Fibroblast of skin of back (primary cell): ENCODE measurements around the gene ABI3BP.

Source experiments
- DNase-seq: peaks from one replicate; pipeline ENCODE4 v3.0.0-alpha.2; 2013

The ABI3BP gene

DNA sequence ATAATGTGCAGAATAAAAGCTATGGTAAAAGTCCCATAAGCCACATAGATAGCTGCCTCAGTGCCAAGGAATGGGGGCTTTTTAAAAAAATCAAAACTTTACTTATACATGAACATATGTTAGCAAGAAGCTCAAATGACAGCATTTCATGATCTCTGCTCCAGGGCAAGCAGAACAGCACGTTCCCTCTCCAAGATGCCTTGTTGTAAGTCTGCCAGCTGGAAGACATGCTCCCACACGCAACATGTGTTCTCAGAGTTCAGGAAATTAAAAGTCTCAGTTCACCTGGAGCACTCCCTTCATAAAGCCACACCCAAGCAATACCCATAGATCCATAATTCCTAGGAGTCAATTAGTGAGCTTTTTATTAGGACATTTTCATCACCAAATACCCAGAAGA is 52.2 kb downstream of the ABI3BP start:
- no peak for DNase-seq

DNA sequence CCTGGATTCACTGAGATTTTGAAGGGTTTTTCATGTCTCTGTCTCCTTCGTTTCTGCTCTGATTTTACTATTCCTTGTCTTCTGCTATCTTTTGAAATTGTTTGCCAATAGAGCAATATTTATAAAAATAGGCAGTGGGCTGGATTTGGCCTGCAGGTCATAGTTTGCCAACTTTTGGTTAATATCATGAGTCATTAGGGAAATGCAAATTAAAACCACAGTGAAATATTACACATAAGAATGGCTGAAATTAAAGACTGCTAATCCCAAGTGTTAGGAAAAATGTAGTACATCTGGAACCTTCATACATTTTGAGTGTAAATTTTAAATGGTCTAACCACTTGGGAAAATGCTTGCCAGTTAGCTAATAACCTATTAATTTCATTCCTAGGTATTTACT is 56.3 kb downstream of the ABI3BP start:
- DNase-seq = no peak

DNA sequence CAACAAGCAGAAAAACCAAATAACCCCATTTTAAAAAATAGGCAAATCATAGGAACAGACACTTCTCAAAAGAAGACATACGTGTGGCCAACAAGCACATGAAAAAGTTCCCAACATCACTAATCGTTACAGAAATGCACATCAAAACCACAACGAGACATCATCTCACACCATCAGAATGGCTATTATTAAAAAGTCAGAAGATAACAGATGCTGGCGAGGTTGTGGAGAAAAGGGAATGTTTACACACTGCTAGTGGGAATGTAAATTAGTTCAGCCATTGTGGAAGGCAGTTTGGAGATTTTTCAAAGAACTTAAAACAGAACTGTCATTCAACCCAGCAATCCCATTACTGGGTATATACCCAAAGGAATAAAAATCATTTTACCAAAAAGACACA is 60.7 kb downstream of the ABI3BP start:
- peak; percentile 49 for DNase-seq

DNA sequence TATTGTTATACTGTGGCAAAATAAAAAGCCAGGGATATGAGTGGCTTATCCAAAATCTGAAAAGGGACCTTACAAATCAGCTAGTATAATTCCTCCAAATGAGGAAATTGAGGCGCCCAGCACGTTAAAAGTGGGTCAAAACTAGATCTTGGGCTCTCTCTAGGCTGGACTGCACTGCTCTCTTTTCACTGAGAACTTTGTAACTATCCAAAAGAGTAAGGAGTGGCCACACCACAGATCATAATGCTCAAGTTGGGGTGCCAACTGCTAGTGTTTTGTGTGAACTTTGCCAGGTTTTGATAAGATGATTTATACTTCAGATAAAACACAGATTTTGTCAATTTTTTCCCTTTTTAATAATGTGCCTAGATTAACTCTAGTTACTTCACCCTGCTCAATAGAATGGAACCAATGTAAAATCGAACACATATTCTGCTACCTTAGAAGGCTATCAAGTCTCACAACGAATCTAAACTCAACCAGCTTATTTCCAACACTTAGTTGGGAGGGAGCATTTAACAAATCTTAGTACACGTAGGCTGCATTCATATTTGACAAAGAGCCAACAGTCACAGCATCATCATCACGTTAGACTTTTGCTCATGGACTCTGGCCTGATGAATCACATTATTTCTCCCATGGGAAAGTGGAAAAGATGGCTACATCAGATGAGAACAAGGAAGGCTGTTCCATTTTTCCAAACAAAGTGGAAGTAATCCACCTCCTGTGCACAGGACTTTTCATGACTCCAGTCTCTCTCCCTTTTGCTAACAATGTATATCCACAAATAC is 64.4 kb downstream of the ABI3BP start:
- peak; percentile 94 for DNase-seq

DNA sequence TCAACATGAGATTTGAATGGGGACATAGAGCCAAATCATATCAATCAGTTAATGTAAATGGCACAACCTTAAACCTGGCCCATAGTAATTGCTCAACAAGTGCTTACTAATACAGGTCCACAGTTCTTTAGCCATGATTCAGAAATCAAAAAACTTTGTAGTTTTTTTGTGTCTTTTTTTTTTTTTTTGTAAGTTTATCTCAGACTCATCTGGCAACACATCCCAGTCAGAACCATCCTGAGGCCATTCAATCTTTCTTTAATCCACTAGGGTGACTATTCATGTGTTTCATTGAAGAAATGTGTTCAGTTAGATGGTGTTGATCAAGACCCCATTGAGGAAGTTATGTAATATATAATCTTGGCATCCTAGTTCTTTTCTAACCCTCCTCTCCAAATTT is 65.4 kb downstream of the ABI3BP start:
- DNase-seq = no peak

DNA sequence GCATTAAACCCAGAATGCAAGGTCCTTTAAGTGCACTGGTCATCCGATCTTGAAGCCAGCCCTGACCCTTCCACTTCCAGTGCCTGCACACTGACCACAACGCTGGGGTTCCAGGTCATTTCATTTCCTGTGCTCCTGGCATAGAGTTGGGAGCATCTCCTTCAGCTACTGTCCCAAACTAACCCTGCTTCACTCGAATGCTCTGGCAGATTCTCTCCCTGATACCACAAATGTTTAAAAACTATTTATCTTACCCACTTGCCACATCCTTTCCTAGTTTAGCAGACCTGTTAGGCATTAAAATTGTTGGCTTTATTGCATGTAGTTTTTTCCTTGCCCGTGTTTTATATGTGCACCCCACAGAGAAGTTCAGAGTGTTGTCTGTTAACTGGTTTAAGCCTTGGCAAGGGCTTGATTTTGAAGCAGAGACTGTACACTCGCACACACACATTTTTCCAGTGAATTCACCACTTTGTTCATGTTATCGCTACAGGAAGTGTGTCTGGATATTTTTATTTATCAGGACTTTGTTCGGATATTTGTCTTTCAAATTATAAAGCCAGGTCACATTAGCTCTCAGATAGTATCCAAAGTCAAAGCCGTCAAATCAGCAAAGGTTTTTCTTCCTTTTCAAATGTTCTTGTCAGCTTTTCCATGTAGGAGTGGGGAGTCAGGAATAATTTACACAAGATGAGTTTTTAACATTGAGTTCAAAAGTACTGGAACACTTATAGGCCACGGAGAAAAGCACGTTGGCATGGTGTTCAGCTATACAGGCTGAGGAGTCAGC is 77.3 kb downstream of the ABI3BP start:
- DNase-seq = no peak

DNA sequence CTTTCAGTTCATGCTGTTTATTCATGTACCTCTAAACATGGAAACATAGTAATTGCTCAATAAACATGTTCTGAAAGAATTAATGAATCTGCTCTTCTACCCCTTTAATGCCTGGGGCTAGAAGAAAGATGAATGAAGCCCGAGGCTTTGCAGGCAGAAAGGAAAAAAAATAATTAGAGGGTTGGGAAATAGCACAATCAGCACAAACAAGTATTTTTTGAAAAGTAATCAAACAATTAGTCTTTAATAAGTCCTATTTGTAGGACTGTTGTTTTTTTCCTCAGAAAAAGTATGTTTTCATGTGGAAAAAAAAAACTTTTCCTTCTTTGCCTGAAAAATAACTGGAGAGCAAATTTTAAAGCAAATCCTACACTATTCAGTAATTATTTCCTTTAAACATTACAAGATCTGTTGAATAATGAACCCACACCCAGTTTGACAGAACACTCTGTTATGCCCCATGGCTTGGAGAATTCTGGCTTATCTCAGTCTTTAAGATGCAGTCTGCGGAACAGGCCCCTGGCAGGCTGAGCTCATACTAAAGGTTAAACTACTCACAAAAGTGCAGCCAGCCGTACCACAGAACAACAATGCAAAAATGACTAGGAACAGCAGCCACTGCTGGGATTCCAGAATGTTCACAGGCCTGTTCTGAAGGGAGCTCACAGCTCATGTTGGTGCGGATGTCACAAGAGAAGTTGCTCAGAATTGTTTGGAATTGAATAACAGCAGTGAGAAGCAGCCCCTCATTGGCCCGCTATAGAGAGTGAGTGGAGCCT is 79.2 kb downstream of the ABI3BP start:
- no peak for DNase-seq

DNA sequence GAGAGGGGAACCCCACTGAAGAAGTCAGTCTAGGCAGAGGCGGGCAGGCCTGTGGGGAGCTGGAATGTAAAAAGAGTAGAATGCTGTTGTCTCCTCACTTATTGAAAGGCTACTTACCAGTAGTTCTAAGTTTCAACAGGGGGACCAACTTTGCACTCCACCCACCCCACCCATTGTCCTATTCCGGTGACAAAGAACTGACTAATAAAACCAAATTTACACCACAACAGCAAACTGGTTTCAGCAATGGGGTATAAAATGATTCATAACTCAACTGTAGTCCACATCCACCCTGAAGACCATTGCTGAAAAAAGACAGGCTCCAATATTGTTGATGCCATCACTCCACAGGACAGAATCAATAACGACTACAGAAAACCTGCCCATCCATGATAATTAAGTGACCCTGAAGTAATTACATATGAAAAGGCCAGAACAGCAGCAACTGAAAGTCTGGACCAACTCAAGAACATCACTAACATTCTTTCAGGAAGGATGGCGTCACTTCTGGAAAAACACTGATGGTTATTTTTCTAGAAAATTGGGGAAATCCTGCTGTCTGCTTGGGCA is 80.2 kb downstream of the ABI3BP start:
- no peak for DNase-seq

DNA sequence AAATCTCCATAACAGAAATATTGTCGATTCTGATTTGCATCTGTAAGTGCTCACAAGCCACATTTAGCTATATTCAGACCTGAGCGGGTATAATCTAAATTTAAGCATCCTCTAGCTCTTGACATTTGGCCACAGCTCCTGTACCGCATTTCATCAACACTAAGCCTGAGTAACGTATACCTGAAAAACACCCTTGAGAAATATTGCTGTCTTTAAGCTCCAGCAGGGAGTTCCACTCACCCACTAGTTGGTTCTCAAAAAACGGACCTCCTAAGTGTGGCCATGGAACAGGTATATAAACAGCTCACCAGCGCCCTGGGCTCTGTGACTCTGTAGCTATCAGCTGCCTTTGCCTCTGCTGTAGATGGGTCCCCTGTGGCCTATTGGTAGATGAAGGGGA is 80.7 kb downstream of the ABI3BP start:
- DNase-seq = no peak

DNA sequence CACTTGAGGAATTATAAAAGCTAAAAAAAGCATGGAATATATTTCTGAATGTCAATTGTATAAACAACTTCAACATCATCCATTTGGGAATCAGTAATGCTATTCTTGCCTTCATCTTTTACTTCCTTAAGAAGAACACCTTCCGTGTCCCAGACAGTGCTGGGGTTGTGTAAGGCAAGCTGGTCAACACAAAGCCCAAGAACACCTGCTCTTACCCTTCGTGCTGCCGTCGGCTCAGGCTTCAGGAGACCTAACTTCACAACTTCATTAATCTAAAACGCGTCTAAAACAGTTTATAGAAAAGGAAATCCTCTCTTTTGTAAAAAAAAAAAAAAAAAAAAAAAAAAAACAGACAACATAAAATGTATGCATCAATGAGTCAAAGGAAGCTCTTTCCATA is 81.3 kb downstream of the ABI3BP start:
- DNase-seq = no peak

DNA sequence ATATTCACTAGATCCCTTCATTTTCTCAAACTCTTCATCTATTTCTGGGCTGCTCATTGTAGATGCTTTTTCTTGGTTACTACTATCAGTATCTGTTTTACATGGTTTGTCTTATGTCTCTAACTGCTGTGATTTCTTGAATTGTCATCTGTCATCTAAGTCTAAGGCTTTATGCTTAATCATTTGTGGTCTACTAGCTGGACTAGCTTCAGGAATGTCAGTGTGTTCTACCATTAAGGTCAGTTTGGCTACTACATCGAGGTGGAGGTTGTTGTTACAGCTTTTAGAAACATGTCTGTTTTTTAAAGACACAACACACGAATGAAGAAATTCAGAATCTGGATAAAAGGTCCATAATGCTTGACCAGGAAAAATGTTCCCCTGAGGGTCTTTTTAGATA is 82.2 kb downstream of the ABI3BP start:
- DNase-seq = no peak

DNA sequence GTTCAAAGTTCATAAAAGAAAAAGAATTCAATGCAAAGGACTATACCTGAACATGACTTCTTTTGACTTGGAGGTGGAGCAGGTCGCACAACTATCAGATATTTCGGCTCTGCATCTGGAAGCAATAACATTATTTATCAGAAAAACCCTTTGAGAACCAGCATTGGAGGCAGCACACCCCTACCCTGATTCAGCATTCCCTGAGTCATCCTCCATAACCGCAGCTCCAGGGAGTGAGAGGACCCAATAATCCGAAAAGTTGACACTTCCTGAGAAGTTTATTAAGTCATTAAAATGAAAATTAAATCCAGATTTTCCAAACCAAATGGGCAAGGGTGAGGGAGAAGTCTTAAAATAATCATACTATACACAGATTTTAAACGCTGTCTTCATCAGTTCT is 90.6 kb downstream of the ABI3BP start:
- DNase-seq = peak; percentile 91

DNA sequence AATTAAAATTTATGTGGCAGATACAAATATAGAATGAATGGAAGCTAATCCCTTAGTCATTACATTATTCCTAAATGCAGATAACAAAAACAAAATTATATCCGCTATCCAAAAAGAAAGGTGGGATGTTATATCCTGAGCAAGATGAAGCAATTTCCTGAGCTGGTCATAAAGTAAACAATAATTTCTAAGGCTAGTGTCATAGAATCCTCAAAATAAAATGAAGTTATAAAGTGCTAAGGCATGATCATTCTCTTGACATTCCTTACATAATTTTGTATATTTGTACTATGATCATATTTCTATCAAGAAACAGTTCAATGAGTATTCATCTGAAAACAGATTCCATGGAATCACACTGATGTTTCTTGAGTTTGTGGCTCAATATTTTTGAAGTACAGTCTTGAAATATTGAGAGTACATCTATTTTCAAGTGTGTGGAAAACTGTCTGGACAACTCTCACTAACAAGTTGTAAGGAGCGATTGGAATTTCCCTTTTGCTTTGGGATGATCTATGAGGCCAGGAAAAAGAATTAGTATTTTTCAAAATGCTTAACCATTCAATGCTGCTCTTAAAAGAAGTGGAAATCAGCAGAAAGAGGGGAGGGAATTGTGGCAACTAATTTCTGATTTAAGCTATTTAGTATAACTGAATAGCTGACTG is 92.4 kb downstream of the ABI3BP start:
- peak; percentile 55 for DNase-seq

DNA sequence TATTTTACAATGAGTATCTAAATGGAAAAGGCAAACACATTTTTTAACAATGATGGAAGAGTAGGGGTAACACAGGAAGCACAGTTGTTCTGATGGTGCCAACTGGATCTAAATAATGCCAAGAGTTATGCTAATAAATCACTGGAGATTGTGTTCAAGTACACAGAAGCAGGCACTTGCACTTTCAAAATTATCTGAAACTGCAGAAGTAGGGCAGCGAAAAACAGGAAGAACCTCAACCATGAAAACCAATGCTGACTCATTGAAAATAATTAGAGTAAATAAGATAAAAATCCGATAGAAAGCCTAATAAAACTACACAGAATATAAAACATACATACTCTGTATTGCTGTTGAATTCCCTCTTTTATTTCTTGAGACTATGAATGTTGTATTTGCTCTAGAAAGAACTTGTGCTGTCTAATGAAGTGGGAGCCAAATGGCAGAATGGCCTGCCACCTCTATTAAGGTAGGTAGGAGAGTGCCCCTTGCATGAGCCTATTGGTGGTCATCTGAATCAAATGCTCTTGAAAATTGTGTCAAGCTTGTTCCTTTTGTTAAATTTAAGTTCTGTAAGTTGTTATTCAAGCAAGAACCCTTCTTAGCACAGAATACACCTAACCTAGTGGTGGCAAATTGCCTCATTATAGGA is 93.7 kb downstream of the ABI3BP start:
- no peak for DNase-seq

DNA sequence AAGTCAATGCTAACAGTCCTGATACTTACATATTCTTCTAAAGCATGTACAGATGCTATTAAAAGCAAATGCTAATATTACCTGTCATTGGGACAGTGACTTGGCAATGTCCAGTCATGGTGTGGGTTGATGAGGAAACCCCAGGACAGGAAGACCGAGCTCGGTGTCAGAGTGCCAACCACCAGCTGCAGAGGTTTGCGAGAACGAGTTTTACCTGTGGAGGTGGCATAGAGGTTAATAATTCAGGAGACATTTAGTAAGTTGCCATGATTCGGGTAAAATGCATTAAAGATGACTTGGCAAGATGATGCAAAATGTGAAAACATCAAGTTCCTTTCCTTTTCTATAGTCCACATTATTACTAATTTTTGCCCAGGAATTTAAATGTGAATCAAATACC is 94.5 kb downstream of the ABI3BP start:
- no peak for DNase-seq

DNA sequence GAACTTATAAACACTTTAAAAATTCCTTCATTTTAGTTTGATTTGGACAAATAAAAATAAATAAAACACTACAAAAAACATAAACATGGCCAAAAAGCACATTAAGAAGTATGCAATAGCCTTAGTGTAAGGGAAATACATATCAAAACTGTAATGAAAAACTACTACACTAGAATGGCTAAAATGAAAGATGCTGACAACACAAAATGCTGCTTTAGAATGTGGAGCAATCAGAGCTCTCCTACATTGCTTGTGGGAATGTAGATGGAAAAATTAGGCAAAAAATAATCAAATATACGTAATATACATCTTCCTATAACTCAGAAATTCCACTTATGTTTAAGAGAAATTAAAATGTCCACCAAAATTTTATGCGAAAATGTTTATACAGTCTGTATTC is 96.2 kb downstream of the ABI3BP start:
- DNase-seq = no peak

DNA sequence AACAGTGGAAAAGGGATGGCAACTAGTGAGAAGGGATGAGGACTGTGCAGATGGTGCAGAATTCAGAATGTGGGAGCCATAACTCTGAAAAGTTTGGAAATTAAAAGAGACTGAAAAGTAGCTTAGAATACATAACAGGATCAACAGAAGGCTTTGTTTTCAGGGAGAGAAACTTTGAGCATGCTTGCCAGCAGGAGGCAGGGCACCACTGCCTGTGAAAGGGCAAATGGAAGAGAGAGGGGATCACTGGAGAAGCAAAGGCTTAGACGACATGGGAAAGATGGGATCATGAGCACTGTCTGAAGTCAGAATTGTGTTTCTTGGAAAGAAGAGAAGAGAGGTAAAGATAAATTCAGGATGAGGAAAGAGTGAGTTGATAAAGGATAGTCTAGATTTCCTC is 99.6 kb downstream of the ABI3BP start:
- DNase-seq = peak; percentile 51

DNA sequence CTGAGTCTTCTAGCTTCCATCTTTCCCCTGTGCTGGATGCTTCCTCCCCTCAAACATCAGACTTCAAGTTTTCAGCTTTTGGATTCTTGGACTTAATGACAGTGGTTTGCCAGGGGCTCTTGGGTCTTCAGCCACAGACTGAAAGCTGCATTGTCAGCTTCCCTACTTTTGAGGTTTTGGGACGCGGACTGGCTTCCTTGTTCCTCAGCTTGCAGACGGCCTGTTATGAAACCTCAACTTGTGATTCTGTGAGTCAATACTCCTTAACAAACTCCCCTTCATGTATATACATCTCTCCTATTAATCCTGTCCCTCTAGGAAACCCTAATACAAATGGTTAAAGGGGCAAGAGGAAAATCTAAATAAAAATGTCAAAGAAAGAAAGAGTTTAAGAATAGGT is 100.1 kb downstream of the ABI3BP start:
- DNase-seq = no peak

DNA sequence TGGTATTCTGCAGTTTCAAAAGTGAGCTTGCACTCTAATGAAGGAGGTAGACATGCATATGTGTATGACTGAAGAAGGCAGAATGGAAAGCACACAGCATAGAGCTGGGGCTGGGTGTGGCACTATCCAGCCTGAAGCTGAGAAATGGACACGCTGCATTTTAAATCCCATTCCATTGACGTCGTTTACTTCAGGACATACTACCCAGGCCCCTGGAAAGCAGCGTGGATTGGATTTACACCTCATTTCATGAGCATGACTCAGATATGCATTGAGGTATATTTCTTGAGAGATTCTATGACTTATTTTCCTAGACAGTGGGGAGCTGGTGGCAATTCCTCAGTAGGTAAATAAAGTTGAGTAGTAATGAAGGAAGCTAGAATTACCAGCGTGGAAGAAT is 101.4 kb downstream of the ABI3BP start:
- DNase-seq = no peak

DNA sequence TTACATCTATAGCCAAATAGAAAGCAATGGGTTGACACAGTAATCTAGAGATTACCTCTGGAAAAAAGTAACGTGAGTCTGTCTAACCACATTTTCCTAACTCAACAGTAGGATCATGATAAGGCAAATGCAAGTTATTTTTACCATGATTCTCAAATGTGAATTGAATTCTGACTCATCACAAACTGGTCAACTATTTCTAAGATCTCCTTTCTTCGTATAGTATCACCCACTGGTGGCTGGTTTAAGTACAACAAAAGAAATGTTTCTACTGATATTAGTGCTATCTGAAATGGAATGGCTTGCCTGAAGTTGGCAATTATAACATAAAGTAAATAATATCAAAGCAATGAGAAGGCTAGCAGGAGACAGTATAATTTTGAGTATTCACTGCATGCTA is 102.2 kb downstream of the ABI3BP start:
- peak; percentile 73 for DNase-seq

DNA sequence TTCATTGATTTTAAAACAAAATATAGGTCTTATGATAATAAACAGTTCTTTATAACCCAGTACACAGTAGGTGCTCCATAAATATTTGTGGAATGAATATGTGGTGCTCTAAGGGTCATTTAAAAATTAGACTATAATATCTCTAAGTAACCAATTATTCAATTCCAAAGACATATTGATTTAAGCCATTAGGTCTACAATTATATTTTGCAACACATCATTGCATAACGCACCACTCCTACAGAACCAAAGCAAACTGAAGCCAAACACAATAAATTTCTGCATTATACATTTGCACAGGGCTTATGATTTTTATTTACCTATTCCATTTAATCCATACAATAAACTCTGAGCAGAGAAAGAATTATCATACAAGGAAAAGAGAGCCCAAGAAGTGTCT is 104.3 kb downstream of the ABI3BP start:
- DNase-seq = no peak

DNA sequence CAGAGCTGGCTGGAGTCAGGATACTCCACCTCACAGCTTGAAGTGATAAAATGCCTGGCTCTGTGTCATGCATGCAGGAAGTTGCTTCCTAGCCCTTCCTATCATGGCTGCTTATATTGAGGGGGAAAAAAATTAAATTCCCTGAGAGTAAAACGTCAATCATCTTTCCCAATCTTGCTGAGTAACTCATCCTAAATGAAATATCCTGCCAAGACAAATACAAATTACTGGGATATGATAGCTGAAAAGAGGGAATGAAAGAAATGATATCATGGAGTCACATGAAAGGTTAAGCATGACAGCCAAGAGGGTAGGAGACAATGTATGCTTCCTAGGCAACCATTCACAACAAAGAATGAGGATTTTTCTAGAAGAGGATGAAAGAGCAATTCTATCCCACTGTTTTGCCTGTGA is 110.6 kb downstream of the ABI3BP start:
- peak; percentile 68 for DNase-seq
